Immature natural killer cell (primary cell): ENCODE data around the gene RABEP2. TPM values are rescaled to one million over a fixed set of nuclear protein-coding genes. Genes with fewer than 3 reads are reported as not detected.
"Not testable (repeated sequence)": the region's sequence is repeated elsewhere in the genome, so short reads cannot be mapped to it uniquely, and the experiment has no call there.

Source experiments
- DNase-seq, 3 donors: peaks; one replicate each; pipeline ENCODE4 v3.0.0; 2022; ENCODE audit warnings: mixed read lengths in 1 of 3
- H3K27ac Mint-ChIP-seq, 6 donors: one replicate each; pipeline ENCODE4 v1.8.0; 2020; ENCODE audit warnings: mixed read lengths in 6 of 6, mild to moderate bottlenecking in 5 of 6, inconsistent platforms in 4 of 6, moderate library complexity in 3 of 6
- H3K27me3 Mint-ChIP-seq, 3 donors: one replicate each; pipeline ENCODE4 v1.8.0; 2020 to 2021; ENCODE audit warnings: low read depth in 3 of 3, mild to moderate bottlenecking in 3 of 3, mixed read lengths in 3 of 3, moderate library complexity in 3 of 3, inconsistent platforms in 1 of 3
- H3K36me3 Mint-ChIP-seq, 3 donors: one replicate each; pipeline ENCODE4 v1.8.0; 2020; ENCODE audit warnings: mixed read lengths in 3 of 3, inconsistent platforms in 2 of 3, mild to moderate bottlenecking in 2 of 3
- H3K4me1 Mint-ChIP-seq, 2 donors: one replicate each; pipeline ENCODE4 v1.8.0; 2020; ENCODE audit warnings: inconsistent platforms in 2 of 2, mild to moderate bottlenecking in 2 of 2, mixed read lengths in 2 of 2, moderate library complexity in 1 of 2
- H3K4me3 Mint-ChIP-seq, 5 donors: one replicate each; pipeline ENCODE4 v1.8.0; 2020; ENCODE audit warnings: mild to moderate bottlenecking in 5 of 5, mixed read lengths in 5 of 5, inconsistent platforms in 3 of 5, moderate library complexity in 3 of 5
- H3K9me3 Mint-ChIP-seq, 6 donors: one replicate each; pipeline ENCODE4 v1.8.0; 2020; ENCODE audit warnings: mild to moderate bottlenecking in 6 of 6, mixed read lengths in 6 of 6, inconsistent platforms in 4 of 6, moderate library complexity in 3 of 6
- polyA plus RNA-seq, 3 donors: library from polyadenylated mRNA; unstranded; fragments of 300-500 nt; fragmentation: Illumina TruSeq; gene quantifications; one replicate each; pipeline ENCODE4 v1.2.3, GENCODE V29; 2021

The RABEP2 gene
- polyA plus RNA-seq, 3 donors from 2014 or later: 6.3 to 13.9 (median 9.6) TPM

GRCh38 chr16:28890355-28890754 is 34.7 kb downstream of the RABEP2 start:
- peaks cover 15 to 23% of the 10 kb centered on the region in 2 donors for H3K4me1 Mint-ChIP-seq
- H3K36me3 Mint-ChIP-seq, H3K27ac Mint-ChIP-seq, H3K27me3 Mint-ChIP-seq, H3K9me3 Mint-ChIP-seq, DNase-seq: not testable (repeated sequence)
- H3K4me3 Mint-ChIP-seq: peak overlapping the region in 1 of 5 donors; percentile 36

- Mint-ChIP-seq H3K4me1 (peaks cover 3 to 5% of the 10 kb centered on the region in 2 donors), H3K4me3 (no peak overlapping the region), H3K27me3 (peaks cover 0 to 2% (median 2%) of the 10 kb centered on the region in 3 donors), H3K27ac (no peak overlapping the region), H3K9me3 (no peaks in the 10 kb centered on the region), H3K36me3 (no peaks in the 10 kb centered on the region)
- DNase-seq: no peak
Observed at GRCh38 chr16:28886945-28887344, 38.1 kb downstream of the RABEP2 start.

DNA sequence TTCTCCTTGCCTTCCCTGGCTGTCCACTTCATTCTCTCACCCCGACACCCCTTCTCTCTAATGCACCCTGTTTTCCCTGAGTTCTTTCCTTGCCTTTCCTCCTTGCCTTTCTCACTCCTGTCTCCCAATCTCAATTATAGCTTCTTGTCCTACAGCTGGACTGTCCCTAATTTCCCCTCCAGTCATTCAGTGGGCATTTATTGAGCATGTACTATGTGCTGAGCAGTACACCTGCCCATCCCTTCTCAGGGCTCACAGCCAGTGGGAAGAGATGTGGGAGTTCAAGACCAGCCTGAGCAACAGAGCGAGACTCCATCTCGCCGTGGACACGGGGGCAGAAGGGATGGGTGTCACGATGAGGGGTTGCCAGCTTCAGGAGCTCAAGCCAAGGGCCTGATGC is 41.0 kb downstream of the RABEP2 start:
- Mint-ChIP-seq H3K9me3 (no peaks in the 10 kb centered on the region), H3K4me1 (peaks cover 13 to 16% of the 10 kb centered on the region in 2 donors), H3K4me3 (no peak overlapping the region), H3K27ac (peak overlapping the region in 2 of 6 donors; percentile 49 to 53), H3K36me3 (no peaks in the 10 kb centered on the region), H3K27me3 (peaks cover 0 to 2% (median 2%) of the 10 kb centered on the region in 3 donors)
- no peak for DNase-seq

- Mint-ChIP-seq H3K9me3 (no peaks in the 10 kb centered on the region), H3K27me3 (peaks cover 0 to 2% (median 2%) of the 10 kb centered on the region in 3 donors), H3K27ac (peak overlapping the region in 1 of 6 donors; percentile 53), H3K36me3 (no peaks in the 10 kb centered on the region), H3K4me3 (no peak overlapping the region), H3K4me1 (peaks cover 14 to 18% of the 10 kb centered on the region in 2 donors)
- DNase-seq: no peak
Observed at GRCh38 chr16:28883221-28883996, 41.6 kb downstream of the RABEP2 start.

DNA sequence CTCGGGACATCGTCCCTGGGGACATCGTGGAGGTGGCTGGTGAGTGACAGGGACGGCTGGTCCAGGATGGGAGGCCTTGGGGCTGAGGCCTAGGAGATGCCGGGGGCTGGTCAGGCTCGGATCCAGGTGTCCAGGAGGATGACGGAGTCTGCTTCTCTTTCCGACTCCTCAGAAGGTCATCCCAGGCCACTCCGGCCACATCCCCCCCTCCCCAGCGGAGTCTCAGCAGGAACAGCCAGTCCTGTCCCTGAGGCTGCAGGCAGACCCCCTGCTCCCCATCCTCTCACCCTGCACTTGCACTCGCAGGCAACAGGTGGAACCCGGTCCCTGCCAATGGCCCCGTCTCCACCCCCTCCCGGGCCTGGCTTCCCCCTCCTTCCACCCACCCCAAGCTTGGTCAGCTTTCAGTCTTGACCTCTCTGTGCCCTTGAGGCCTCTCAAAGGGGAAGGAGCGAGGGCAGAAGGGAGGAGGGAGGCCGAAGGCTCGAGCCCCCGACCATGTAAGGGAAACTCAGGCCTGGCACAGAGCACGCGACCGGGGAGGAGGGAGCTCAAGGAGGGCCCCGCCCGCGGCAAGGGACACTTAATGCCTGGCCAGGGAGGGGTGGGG is 42.4 kb downstream of the RABEP2 start:
- DNase-seq: no peak

DNA sequence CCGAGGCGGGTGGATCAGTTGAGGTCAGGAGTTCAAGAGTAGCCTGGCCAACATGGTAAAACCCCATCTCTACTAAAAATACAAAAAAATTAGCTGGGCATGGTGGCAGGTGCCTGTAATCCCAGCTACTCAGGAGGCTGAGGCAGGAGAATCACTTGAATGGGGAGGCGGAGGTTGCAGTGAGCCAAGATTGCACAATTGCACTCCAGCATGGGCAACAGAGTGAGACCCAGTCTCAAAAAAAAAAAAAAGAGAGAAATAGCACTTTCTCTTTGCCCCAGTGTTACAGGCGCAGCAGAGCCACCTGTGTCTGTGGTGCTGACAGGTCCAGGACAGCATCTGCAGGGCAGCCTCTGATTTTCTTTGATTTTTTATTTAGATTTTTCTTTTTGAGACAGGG is 43.5 kb downstream of the RABEP2 start:
- not testable (repeated sequence) for H3K27ac Mint-ChIP-seq, H3K27me3 Mint-ChIP-seq, DNase-seq, H3K9me3 Mint-ChIP-seq, H3K36me3 Mint-ChIP-seq
- peak overlapping the region in 4 of 5 donors; percentile 9 to 85 (median 79) for H3K4me3 Mint-ChIP-seq
- peaks cover 18 to 19% of the 10 kb centered on the region in 2 donors for H3K4me1 Mint-ChIP-seq

More for the DNA sequence above, 42.4 kb downstream of the RABEP2 start:
- Mint-ChIP-seq H3K27me3 (peaks cover 0 to 2% (median 2%) of the 10 kb centered on the region in 3 donors), H3K36me3 (no peaks in the 10 kb centered on the region), H3K4me3 (no peak overlapping the region), H3K9me3 (no peaks in the 10 kb centered on the region), H3K4me1 (peaks cover 14 to 18% of the 10 kb centered on the region in 2 donors), H3K27ac (no peak overlapping the region)

- Mint-ChIP-seq H3K9me3 (no peaks in the 10 kb centered on the region), H3K27ac (peak overlapping the region in 1 of 6 donors; percentile 26), H3K36me3 (no peaks in the 10 kb centered on the region), H3K27me3 (peaks cover 0 to 3% (median 0%) of the 10 kb centered on the region in 3 donors), H3K4me1 (peaks cover 18 to 19% of the 10 kb centered on the region in 2 donors), H3K4me3 (peak overlapping the region; percentile 71 to 85 (median 79))
- no peak for DNase-seq
Observed at GRCh38 chr16:28880955-28881354, 44.1 kb downstream of the RABEP2 start.

- peaks cover 18 to 19% of the 10 kb centered on the region in 2 donors for H3K4me1 Mint-ChIP-seq
- H3K4me3 Mint-ChIP-seq: peak overlapping the region; percentile 71 to 85 (median 79)
- H3K9me3 Mint-ChIP-seq: no peaks in the 10 kb centered on the region
- DNase-seq: no peak
- H3K27me3 Mint-ChIP-seq: peaks cover 0 to 3% (median 0%) of the 10 kb centered on the region in 3 donors
- H3K36me3 Mint-ChIP-seq: no peaks in the 10 kb centered on the region
- no peak overlapping the region for H3K27ac Mint-ChIP-seq
Observed at GRCh38 chr16:28880589-28880915, 44.5 kb downstream of the RABEP2 start.

- H3K9me3 Mint-ChIP-seq: no peaks in the 10 kb centered on the region
- peak; percentile 74 to 80 (median 79) for DNase-seq
- H3K36me3 Mint-ChIP-seq: no peaks in the 10 kb centered on the region
- H3K4me1 Mint-ChIP-seq: peaks cover 18 to 19% of the 10 kb centered on the region in 2 donors
- no peak overlapping the region for H3K27ac Mint-ChIP-seq
- peaks cover 0 to 3% (median 0%) of the 10 kb centered on the region in 3 donors for H3K27me3 Mint-ChIP-seq
- H3K4me3 Mint-ChIP-seq: peak overlapping the region; percentile 84 to 90 (median 87)
Observed at GRCh38 chr16:28879841-28880588, 45.0 kb downstream of the RABEP2 start.

- Mint-ChIP-seq H3K4me3 (peak overlapping the region; percentile 84 to 90 (median 87)), H3K9me3 (no peaks in the 10 kb centered on the region), H3K27ac (peak overlapping the region in 3 of 6 donors; percentile 30 to 83 (median 79)), H3K4me1 (peaks cover 18 to 19% of the 10 kb centered on the region in 2 donors), H3K27me3 (peaks cover 0 to 3% (median 0%) of the 10 kb centered on the region in 3 donors), H3K36me3 (no peaks in the 10 kb centered on the region)
- no peak for DNase-seq
Observed at GRCh38 chr16:28879261-28879840, 45.7 kb downstream of the RABEP2 start.

GRCh38 chr16:28878083-28878926 is 46.7 kb downstream of the RABEP2 start, which contains the start of gene ATP2A1:
ATP2A1 (plus strand) TSS chr16:28878488; CDS start chr16:28878672, 184 bp downstream.
- Mint-ChIP-seq H3K4me1 (peaks cover 18 to 19% of the 10 kb centered on the region in 2 donors), H3K9me3 (no peaks in the 10 kb centered on the region), H3K27ac (peak within 1 kb of the TSS in 3 of 6 donors; percentile 30 to 40 (median 35)), H3K4me3 (peak within 1 kb of the TSS; percentile 84 to 90 (median 87)), H3K27me3 (peaks cover 0 to 1% (median 0%) of the 10 kb centered on the region in 3 donors), H3K36me3 (no peaks in the 10 kb centered on the region)
- DNase-seq: no peak

GRCh38 chr16:28877655-28878000 is 47.4 kb downstream of the RABEP2 start:
- Mint-ChIP-seq H3K4me3 (peak overlapping the region in 4 of 5 donors; percentile 15 to 40 (median 20)), H3K4me1 (peaks cover 18 to 19% of the 10 kb centered on the region in 2 donors), H3K36me3 (no peaks in the 10 kb centered on the region), H3K27me3 (peaks cover 0 to 2% (median 1%) of the 10 kb centered on the region in 3 donors), H3K9me3 (no peaks in the 10 kb centered on the region), H3K27ac (no peak overlapping the region)
- DNase-seq: no peak
